Cardiac septum (tissue), 1 donor: ENCODE measurements around the gene MMEL1. TPM values are rescaled to one million over a fixed set of nuclear protein-coding genes. Genes with fewer than 3 reads are reported as not detected.

Experiments used
- DNase-seq: peaks from one replicate; pipeline ENCODE4 v3.0.0-alpha.2; 2020; ENCODE audit warnings: low spot score
- intact Hi-C: fragments of 100-400 bp; cut with DNase I; formaldehyde crosslinking; loops from one replicate; pipeline ENCODE4 v1.14.0; 2022
- total RNA-seq: library from RNA; stranded (reverse); fragmentation: NEBNext Ultra II Directional; extraction: Animal tissue kit (Norgen Biotek cat#: 25700); gene quantifications from one replicate; pipeline ENCODE4 v1.2.1, GENCODE V29; 2021
- donor health status: DM: no; HTN: no; CAD: no.

Gene MMEL1
- total RNA-seq, 1 donor from 2014 or later = not detected

GRCh38 chr1:2595812-2596529 lies 36.8 kb downstream of the MMEL1 start:
- intact Hi-C loops = no loop called here
- peak; percentile 57 for DNase-seq

DNA sequence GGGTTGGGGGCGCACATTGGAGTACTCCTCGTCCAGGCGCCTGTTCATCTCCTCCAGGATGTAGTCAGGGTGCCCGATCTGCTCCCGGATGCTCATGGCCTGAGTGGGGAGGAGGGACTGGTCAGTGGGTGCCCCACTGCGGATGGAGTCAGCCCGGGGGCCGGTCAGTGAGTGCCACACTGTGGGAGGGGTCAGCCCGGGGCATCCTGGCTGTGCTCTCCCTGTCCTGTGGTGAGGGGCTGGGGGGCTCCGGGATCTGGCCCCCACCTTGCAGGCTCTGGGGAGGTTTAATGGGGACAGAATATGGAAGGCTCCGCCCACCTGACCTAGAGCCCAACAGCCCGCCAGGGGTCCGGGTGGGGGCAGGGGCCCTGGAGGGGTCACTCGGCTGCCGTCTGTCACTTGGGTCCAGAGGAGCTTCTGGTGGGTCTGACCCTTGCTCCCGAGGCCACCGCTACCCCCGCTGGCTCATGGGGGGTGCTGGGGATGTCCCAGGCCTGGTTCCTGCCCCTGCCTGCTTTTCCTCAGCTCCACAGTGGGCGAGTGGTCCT lies 37.5 kb downstream of the MMEL1 start:
- peak; percentile 26 for DNase-seq
- intact Hi-C loops = no loop called here

GRCh38 chr1:2594641-2595131 lies 38.1 kb downstream of the MMEL1 start:
- DNase-seq = peak; percentile 62
- intact Hi-C loops = no loop called here

GRCh38 chr1:2594001-2594640 lies 38.7 kb downstream of the MMEL1 start:
- no peak for DNase-seq
- intact Hi-C loops = no loop called here

DNA sequence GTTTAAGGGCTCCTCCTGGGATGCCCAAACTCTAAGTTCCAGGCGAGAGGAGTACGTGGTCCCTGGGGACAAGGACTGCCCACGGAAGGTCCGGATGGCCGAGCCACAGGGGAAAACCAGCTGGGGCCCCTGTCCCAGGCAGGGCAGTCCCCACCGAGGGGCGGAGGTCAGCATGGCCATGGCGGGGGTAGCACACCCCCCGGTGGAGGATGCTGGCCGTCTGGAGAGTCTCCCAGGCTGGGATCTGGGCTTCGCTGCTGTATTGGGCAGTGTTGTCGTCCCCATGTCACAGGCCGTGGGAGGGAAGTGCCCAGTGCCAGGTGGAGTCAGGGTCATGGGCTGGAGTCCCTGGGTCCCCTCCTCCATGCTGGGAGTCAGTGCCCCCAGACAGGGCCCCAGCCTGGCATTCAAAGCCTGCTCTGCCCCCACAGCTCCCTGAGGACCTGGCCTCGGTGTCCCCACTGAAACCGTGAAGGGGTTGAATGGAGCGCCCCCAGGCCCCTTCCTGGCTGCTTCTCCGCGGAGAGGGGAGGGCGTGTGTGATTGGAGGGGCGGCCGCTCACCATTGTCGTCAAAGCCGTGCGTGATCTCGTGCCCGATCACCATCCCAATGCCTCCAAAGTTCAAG lies 39.5 kb downstream of the MMEL1 start:
- DNase-seq = no peak
- intact Hi-C loops = no loop called here

DNA sequence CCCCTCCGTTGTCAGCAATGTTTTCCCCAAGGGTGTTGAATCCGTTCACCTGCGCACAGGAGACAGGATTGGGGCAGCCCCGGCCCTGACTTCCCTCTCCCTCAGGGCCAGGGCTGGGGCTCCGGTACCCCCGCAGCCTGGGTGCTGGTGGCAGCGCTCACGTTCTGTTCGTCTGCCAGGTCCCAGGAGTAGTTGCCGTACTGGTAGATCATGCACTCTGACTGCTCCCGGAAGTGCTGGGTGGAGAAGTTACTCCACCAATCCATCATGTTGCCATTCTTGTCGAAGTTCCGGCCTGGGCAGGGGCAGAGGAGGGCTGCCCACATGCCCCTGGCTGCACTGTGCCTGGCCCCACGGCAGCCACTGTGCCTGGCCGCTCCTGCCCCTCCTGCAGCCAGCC lies 40.1 kb downstream of the MMEL1 start:
- intact Hi-C loops = no loop called here
- no peak for DNase-seq

DNA sequence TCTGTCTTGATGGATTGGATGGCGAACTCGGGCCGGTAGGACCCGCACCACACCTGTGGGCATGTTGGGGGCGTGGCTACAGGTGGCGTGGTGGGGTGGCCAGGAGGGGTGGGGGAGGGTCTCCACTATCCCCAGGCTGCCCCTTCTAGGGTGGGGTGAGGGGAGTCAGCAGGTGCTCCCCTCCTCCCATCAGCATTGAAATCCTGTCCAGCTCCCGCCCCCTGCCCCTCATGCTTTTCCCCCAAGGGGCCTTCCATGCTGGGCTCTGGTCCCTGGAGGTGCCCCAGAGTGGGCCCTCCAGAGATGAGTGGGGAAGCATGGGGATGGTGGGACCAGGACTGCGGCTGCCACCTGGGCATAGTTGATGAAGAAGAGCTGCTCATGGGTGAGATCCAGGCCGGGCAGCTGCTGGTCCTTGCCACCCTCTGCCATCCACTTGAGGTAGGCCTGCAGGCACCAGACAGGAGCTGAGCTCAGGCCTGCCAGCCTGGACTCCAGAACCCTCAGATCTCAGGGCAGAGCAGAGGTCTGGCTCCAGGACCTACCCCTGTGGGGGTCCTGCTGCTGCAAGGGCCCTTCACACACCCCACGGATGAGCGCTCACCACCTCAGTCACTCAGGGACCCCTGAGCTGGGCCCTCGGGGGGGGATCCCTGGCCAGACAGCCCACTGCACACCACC lies 41.1 kb downstream of the MMEL1 start:
- intact Hi-C loops = no loop called here
- no peak for DNase-seq

GRCh38 chr1:2591233-2591580 lies 41.6 kb downstream of the MMEL1 start:
- no peak for DNase-seq
- intact Hi-C loops = no loop called here

- intact Hi-C loops = no loop called here
- no peak for DNase-seq
Measured at GRCh38 chr1:2590233-2591141, 42.3 kb downstream of the MMEL1 start.

- intact Hi-C loops = loop anchor here (5.0 to 10.0 kb wide), 4 partner anchors 53 to 1035 kb away; partner anchors contain the start of genes PANK4, PEX10 and TPRG1L
- DNase-seq = no peak
Measured at GRCh38 chr1:2589431-2590232, 43.2 kb downstream of the MMEL1 start.

GRCh38 chr1:2588661-2589430 lies 44.0 kb downstream of the MMEL1 start:
- intact Hi-C loops = loop anchor here (5.0 to 10.0 kb wide), 4 partner anchors 53 to 1036 kb away; partner anchors contain the start of genes PANK4, PEX10 and TPRG1L
- no peak for DNase-seq

DNA sequence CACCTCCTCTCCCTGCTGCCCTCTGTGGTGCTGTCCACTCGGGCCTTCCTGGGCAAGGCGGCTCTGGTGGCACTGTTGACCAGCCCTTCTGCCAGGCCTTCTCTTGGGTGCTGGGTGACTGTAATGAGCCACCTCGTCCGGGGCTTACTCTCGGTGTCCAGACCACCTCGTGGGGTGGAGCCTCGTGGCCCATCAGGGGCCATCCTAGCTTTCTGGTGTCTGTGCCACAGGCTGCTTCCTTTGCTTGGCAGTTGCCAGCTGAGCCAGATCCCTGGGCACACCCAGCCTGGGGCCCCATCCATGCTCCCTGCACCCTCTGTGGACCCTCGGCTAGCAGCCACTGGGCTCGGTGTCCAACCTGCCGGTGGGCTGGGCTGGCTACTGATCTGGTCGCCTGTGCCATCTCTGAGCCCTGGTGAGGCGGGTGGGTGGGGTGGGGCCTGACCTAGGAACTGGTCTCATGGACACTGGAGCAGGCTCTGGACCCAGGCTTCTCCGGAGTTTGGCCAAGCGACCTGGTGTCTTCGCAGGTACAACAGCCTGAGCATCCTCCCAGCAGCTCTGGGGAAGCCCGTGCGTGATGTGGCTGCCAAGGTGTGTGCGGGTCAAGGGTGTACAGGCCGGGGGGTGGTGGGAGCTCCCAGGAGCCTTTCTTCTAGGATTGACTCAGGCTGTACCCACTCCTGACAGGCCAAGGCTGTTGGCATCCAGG lies 44.8 kb downstream of the MMEL1 start:
- intact Hi-C loops = loop anchor here (2.0 to 10.0 kb wide), 5 partner anchors 39 to 1037 kb away; partner anchors contain the start of genes PANK4, PEX10 and TPRG1L
- DNase-seq = no peak

- intact Hi-C loops = loop anchor here (2.0 to 10.0 kb wide), 5 partner anchors 38 to 1038 kb away; partner anchors contain the start of genes PANK4, PEX10 and TPRG1L
- no peak for DNase-seq
Measured at GRCh38 chr1:2587071-2587859, 45.6 kb downstream of the MMEL1 start.

GRCh38 chr1:2586154-2587070 lies 46.4 kb downstream of the MMEL1 start, which contains the start of gene PRXL2B:
TSS of gene PRXL2B (plus strand) at chr1:2586777. CDS start at chr1:2586886, 109 bp downstream.
- intact Hi-C loops = loop anchor here (2.0 to 10.0 kb wide), 5 partner anchors 38 to 1038 kb away; partner anchors contain the start of genes PANK4, PEX10 and TPRG1L
- peak; percentile 100 for DNase-seq
